ENCODE data around the gene SLC35F3. TPM values are rescaled to one million over a fixed set of nuclear protein-coding genes. Genes with fewer than 3 reads are reported as not detected.

SLC35F3 gene
- total RNA-seq, 1 experiment from 2014 or later, result not detected

DNA sequence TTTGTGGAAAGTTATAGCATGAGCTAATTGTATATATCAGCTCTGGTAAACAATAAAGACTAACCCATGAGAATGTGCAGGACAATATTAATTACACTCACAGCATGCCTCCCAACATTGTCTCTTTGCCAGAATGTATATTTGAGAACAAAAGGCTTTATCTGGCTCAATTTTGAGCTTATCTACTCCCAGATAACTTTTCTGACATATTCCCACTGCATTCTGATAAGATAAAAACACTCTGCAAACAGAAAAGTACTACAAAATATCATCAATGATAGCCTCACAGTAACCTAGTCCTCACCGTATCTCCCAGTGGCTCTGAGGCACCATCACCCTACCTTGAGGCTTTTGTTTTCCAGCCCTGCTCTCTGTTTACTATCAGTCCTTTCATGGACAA, 188.6 kb downstream of the SLC35F3 start:
- H2AFZ ChIP-seq (ENCODE audit: low read length), result no peak overlapping the region
- no peaks in the 10 kb centered on the region for H3K36me3 ChIP-seq (ENCODE audit: insufficient read depth, low read length)
- H3K27ac ChIP-seq (ENCODE audit: low read length), result no peak overlapping the region
- H3K9me3 ChIP-seq (ENCODE audit: low read length), result no peaks in the 10 kb centered on the region
- DNase-seq, result no peak
- no peak overlapping the region for H3K4me2 ChIP-seq (ENCODE audit: low read depth, low read length, poor library complexity, severe bottlenecking)
- H3K9me2 ChIP-seq (replicated peaks; ENCODE audit: insufficient read depth, low read length), result no peaks in the 10 kb centered on the region
- H3K27me3 ChIP-seq (ENCODE audit: low read length), result no peaks in the 10 kb centered on the region
- no peaks in the 10 kb centered on the region for H3K79me2 ChIP-seq (ENCODE audit: low read length)
- H3K9ac ChIP-seq (ENCODE audit: low read length), result no peak overlapping the region
- H3K4me1 ChIP-seq (ENCODE audit: low read length), result no peaks in the 10 kb centered on the region
- H3K4me3 ChIP-seq (ENCODE audit: low read length), result no peak overlapping the region
- no peaks in the 10 kb centered on the region for H4K20me1 ChIP-seq (ENCODE audit: insufficient read depth, low read depth, low read length)

DNA sequence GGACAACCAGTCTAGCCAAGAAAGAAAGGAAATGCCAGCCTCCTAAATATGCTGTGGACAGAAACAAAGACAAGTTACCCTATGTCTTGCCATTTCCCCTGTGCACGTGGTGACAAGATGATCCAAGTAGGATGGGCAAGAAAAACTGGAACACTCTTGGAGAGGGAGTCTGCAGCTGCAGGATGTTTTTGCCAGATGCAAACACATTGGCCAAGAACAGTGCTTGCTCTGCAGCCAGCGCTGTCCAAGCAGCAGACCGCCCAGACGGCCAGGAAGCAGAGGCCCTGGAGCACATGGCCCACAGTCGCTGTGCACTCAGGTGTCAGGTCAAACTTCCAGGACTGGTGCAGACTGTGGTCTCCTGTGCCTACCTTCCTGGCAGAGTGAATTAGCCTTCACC, 189.3 kb downstream of the SLC35F3 start:
- Histone ChIP-seq H2AFZ (ENCODE audit: low read length) (no peak overlapping the region), H3K9me3 (ENCODE audit: low read length) (no peaks in the 10 kb centered on the region), H3K36me3 (ENCODE audit: insufficient read depth, low read length) (no peaks in the 10 kb centered on the region), H4K20me1 (ENCODE audit: insufficient read depth, low read depth, low read length) (no peaks in the 10 kb centered on the region), H3K4me1 (ENCODE audit: low read length) (no peaks in the 10 kb centered on the region), H3K9ac (ENCODE audit: low read length) (no peak overlapping the region), H3K4me2 (ENCODE audit: low read depth, low read length, poor library complexity, severe bottlenecking) (no peak overlapping the region), H3K4me3 (ENCODE audit: low read length) (no peak overlapping the region), H3K27ac (ENCODE audit: low read length) (no peak overlapping the region), H3K27me3 (ENCODE audit: low read length) (no peaks in the 10 kb centered on the region), H3K9me2 (replicated peaks; ENCODE audit: insufficient read depth, low read length) (no peaks in the 10 kb centered on the region), H3K79me2 (ENCODE audit: low read length) (no peaks in the 10 kb centered on the region)
- DNase-seq, result no peak

DNA sequence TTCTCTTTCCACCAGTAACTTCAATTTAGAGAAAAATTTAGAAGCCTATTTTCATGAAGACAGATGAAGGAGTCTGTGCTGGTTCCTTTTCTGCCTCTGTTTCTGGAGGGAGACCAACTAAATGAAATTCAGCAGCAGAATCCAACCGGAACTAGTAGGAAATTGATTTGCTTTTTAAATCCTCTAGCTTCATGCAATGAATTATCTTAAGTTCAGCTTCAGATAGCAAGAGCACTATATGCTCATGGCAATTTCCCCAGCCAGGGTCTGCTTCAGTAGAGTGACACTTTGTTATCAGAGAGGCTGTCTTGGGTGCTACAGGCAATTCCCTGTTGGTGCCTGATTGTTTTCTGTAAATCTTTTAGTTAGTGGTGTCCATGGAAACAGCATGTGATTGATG, 189.7 kb downstream of the SLC35F3 start:
- H3K9me3 ChIP-seq (ENCODE audit: low read length), result no peaks in the 10 kb centered on the region
- H3K4me3 ChIP-seq (ENCODE audit: low read length), result no peak overlapping the region
- H3K36me3 ChIP-seq (ENCODE audit: insufficient read depth, low read length), result no peaks in the 10 kb centered on the region
- H3K27me3 ChIP-seq (ENCODE audit: low read length), result no peaks in the 10 kb centered on the region
- H3K27ac ChIP-seq (ENCODE audit: low read length), result no peak overlapping the region
- no peaks in the 10 kb centered on the region for H3K79me2 ChIP-seq (ENCODE audit: low read length)
- H3K9ac ChIP-seq (ENCODE audit: low read length), result no peak overlapping the region
- H4K20me1 ChIP-seq (ENCODE audit: insufficient read depth, low read depth, low read length), result no peaks in the 10 kb centered on the region
- H3K9me2 ChIP-seq (replicated peaks; ENCODE audit: insufficient read depth, low read length), result no peaks in the 10 kb centered on the region
- no peak overlapping the region for H2AFZ ChIP-seq (ENCODE audit: low read length)
- no peaks in the 10 kb centered on the region for H3K4me1 ChIP-seq (ENCODE audit: low read length)
- DNase-seq, result no peak
- no peak overlapping the region for H3K4me2 ChIP-seq (ENCODE audit: low read depth, low read length, poor library complexity, severe bottlenecking)

DNA sequence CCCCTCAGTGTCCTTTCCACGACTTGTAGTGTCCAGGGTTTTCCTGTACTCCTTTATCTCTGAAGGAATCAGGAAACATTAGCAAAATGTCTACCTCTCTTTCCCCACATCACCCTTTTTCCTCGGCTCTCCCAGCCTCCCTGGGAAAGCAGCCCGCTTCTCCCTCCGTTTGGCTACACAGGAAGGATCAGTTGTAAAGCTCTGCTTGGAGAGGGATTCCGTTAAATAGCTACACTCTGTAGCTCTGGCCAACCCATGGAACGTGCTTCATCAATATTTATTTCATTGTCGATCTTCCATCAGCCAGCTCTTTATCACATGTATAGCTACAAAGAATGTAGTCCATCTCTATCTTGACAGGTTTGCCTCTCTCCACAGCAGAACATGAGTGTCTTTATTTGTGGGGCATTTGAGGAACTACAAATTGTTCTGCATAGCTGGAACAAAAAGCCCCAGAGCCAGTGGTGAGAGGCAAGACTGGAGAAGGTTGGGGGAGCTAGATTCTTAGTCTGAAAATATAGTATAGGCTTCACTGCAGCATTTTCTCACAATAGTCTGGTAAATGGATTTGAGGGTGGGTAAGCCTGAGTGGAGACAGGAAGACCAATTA, 191.8 kb downstream of the SLC35F3 start:
- no peak overlapping the region for H3K4me3 ChIP-seq (ENCODE audit: low read length)
- H3K4me2 ChIP-seq (ENCODE audit: low read depth, low read length, poor library complexity, severe bottlenecking), result no peak overlapping the region
- no peak overlapping the region for H3K27ac ChIP-seq (ENCODE audit: low read length)
- DNase-seq, result no peak
- no peaks in the 10 kb centered on the region for H3K36me3 ChIP-seq (ENCODE audit: insufficient read depth, low read length)
- no peaks in the 10 kb centered on the region for H3K79me2 ChIP-seq (ENCODE audit: low read length)
- H3K9me2 ChIP-seq (replicated peaks; ENCODE audit: insufficient read depth, low read length), result no peaks in the 10 kb centered on the region
- H3K9ac ChIP-seq (ENCODE audit: low read length), result no peak overlapping the region
- no peak overlapping the region for H2AFZ ChIP-seq (ENCODE audit: low read length)
- no peaks in the 10 kb centered on the region for H4K20me1 ChIP-seq (ENCODE audit: insufficient read depth, low read depth, low read length)
- H3K4me1 ChIP-seq (ENCODE audit: low read length), result no peaks in the 10 kb centered on the region
- no peaks in the 10 kb centered on the region for H3K9me3 ChIP-seq (ENCODE audit: low read length)
- H3K27me3 ChIP-seq (ENCODE audit: low read length), result no peaks in the 10 kb centered on the region

DNA sequence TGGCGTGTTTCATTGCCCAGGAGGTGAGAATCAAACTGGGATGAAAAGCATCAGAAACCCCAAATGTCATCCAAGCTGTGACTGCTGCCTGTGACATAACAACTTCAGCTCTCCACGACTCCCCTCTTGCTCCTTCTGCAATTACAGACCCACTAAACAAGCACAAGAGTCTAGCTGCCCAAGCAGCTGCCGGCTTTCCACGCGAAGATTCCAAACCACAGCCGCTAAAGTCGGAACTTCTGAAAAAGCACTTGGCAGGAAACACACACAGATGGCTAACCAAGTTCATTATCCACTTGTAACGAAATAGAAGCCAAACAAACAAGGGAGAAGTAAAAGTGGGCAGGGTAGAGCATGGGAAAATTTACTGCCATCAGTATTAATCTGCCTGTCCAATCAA, 198.1 kb downstream of the SLC35F3 start:
- H3K4me1 ChIP-seq (ENCODE audit: low read length), result no peaks in the 10 kb centered on the region
- H3K4me3 ChIP-seq (ENCODE audit: low read length), result no peak overlapping the region
- H3K27ac ChIP-seq (ENCODE audit: low read length), result no peak overlapping the region
- no peak overlapping the region for H2AFZ ChIP-seq (ENCODE audit: low read length)
- H3K4me2 ChIP-seq (ENCODE audit: low read depth, low read length, poor library complexity, severe bottlenecking), result no peak overlapping the region
- no peaks in the 10 kb centered on the region for H3K9me3 ChIP-seq (ENCODE audit: low read length)
- no peaks in the 10 kb centered on the region for H3K27me3 ChIP-seq (ENCODE audit: low read length)
- H3K36me3 ChIP-seq (ENCODE audit: insufficient read depth, low read length), result no peaks in the 10 kb centered on the region
- no peak overlapping the region for H3K9ac ChIP-seq (ENCODE audit: low read length)
- H4K20me1 ChIP-seq (ENCODE audit: insufficient read depth, low read depth, low read length), result no peaks in the 10 kb centered on the region
- no peaks in the 10 kb centered on the region for H3K79me2 ChIP-seq (ENCODE audit: low read length)
- no peak for DNase-seq
- H3K9me2 ChIP-seq (replicated peaks; ENCODE audit: insufficient read depth, low read length), result no peaks in the 10 kb centered on the region

DNA sequence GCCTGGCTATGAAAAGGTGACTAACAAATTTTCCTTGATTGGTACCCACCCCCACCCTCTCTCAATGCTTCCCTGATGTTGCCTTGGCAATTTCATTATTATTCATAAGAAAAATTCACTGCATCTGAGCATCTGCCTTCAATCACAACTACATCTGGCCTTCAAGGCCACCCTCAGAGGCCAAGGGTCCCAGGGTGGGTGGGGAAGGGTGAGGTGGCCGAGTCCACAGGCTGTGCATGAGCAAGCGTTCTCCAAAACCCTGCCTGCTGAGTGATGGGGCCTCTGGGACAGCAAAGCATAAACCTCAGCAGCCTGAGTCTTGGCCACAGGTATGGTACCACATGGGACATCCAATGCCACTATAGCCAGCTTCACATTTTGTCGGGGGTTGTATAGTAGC, 198.7 kb downstream of the SLC35F3 start:
- no peaks in the 10 kb centered on the region for H4K20me1 ChIP-seq (ENCODE audit: insufficient read depth, low read depth, low read length)
- H3K4me3 ChIP-seq (ENCODE audit: low read length), result no peak overlapping the region

DNA sequence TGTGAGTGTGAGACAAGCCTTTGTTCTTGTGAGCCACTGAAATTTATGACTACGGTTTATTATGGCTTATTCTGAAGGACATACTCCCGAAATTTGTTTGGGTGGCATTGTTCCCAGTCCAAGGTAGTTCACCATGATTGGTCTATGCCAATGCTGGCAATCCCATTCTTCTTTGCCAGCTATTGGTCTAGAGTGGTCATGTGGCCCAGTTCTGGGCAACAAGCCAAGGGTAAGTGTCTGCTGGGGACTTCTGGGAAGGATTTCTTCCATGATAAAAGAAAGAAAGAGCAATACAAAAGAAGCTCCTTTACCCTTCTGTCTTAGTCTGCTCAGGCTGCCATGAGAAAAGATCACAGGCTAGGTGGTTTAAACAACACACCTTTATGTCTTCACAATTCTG, 201.6 kb downstream of the SLC35F3 start:
- Histone ChIP-seq H3K9me2 (replicated peaks; ENCODE audit: insufficient read depth, low read length) (no peaks in the 10 kb centered on the region), H3K27me3 (ENCODE audit: low read length) (no peaks in the 10 kb centered on the region), H3K4me1 (ENCODE audit: low read length) (no peaks in the 10 kb centered on the region), H2AFZ (ENCODE audit: low read length) (no peak overlapping the region), H3K79me2 (ENCODE audit: low read length) (no peaks in the 10 kb centered on the region), H3K27ac (ENCODE audit: low read length) (no peak overlapping the region), H3K36me3 (ENCODE audit: insufficient read depth, low read length) (no peaks in the 10 kb centered on the region), H3K9me3 (ENCODE audit: low read length) (no peaks in the 10 kb centered on the region), H4K20me1 (ENCODE audit: insufficient read depth, low read depth, low read length) (no peaks in the 10 kb centered on the region), H3K4me2 (ENCODE audit: low read depth, low read length, poor library complexity, severe bottlenecking) (no peak overlapping the region), H3K9ac (ENCODE audit: low read length) (no peak overlapping the region), H3K4me3 (ENCODE audit: low read length) (no peak overlapping the region)
- no peak for DNase-seq

More for the DNA sequence above, 198.7 kb downstream of the SLC35F3 start:
- H2AFZ ChIP-seq (ENCODE audit: low read length), result no peak overlapping the region
- no peak overlapping the region for H3K9ac ChIP-seq (ENCODE audit: low read length)
- no peaks in the 10 kb centered on the region for H3K79me2 ChIP-seq (ENCODE audit: low read length)
- H3K36me3 ChIP-seq (ENCODE audit: insufficient read depth, low read length), result no peaks in the 10 kb centered on the region
- H3K4me1 ChIP-seq (ENCODE audit: low read length), result no peaks in the 10 kb centered on the region
- H3K9me2 ChIP-seq (replicated peaks; ENCODE audit: insufficient read depth, low read length), result no peaks in the 10 kb centered on the region
- no peaks in the 10 kb centered on the region for H3K9me3 ChIP-seq (ENCODE audit: low read length)
- no peak overlapping the region for H3K27ac ChIP-seq (ENCODE audit: low read length)
- no peaks in the 10 kb centered on the region for H3K27me3 ChIP-seq (ENCODE audit: low read length)
- DNase-seq, result no peak
- no peak overlapping the region for H3K4me2 ChIP-seq (ENCODE audit: low read depth, low read length, poor library complexity, severe bottlenecking)

DNA sequence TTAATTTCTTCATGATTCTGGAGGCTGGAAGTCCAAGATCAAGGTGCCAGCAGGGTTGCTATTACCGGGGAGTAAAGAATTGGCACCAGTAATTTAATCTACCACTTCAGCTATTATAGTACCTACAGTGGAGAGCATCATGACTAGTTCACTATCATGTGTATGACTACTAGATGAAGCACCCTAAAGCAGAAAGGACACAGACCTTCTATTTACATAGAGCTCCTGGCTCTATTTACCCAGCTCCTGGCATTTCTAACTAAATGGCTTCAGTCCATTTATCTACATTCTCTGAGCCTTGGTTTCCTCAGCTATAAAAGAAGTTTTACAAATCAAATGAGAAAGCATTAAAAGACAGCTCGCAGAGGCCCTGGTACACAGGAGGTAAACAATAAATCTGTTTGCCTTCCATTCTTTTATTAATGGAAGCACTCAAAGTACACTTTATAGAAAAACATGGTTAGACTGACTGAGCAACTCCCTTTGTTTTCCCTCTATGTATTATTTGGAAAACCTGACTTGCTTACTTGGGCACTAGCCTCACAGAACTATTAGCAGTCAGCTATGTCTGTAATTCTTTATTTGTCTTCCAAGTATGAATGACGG, 203.0 kb downstream of the SLC35F3 start:
- DNase-seq, result no peak
- H3K36me3 ChIP-seq (ENCODE audit: insufficient read depth, low read length), result no peaks in the 10 kb centered on the region
- H3K9ac ChIP-seq (ENCODE audit: low read length), result no peak overlapping the region
- H3K9me3 ChIP-seq (ENCODE audit: low read length), result no peaks in the 10 kb centered on the region
- no peak overlapping the region for H3K4me2 ChIP-seq (ENCODE audit: low read depth, low read length, poor library complexity, severe bottlenecking)
- no peaks in the 10 kb centered on the region for H4K20me1 ChIP-seq (ENCODE audit: insufficient read depth, low read depth, low read length)
- no peak overlapping the region for H3K4me3 ChIP-seq (ENCODE audit: low read length)
- H3K27me3 ChIP-seq (ENCODE audit: low read length), result no peaks in the 10 kb centered on the region
- H3K9me2 ChIP-seq (replicated peaks; ENCODE audit: insufficient read depth, low read length), result no peaks in the 10 kb centered on the region
- H3K27ac ChIP-seq (ENCODE audit: low read length), result no peak overlapping the region
- no peaks in the 10 kb centered on the region for H3K79me2 ChIP-seq (ENCODE audit: low read length)
- no peaks in the 10 kb centered on the region for H3K4me1 ChIP-seq (ENCODE audit: low read length)
- no peak overlapping the region for H2AFZ ChIP-seq (ENCODE audit: low read length)

Measured in Karpas-422 (cell line).